Measurements from ENCODE around the gene STARD13.
"Not testable (repeated sequence)": the region's sequence is repeated elsewhere in the genome, so short reads cannot be mapped to it uniquely, and the experiment has no call there.

Gene STARD13

DNA sequence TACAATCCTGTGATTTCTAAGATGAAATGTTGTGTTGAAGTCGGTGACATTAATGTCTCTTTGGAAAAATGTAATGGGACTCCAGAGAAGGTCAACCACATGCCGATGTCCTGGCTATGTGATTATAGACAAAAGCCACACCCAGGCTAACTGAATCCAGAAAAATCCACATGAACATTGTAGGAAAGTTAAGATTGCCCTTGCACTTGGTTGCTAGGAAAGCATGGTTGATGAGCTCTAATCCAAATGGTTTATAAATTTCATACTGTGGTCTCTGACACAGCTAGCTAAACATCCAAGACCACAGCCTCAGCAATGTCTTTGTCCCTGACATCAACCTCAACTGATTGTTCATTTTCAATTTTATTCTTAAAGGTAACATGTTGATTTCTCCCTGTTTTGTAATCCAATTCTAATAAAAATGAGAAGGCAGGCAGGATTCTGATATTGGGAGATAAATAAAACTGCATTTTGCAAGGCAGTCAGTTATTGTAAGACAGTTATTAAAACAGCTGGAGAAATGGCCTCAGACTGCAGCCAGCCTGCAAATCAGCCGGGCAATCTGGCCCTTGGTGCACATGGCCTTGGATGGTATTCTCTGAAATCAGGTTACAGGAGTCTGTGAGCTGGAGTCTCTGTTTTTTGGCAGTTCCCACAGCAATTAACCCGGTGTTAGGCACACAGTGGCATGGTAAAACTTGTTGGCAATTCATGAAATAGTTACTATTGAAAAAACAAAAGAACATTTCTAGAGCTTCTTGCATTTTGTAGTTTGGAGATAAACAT lies 93.9 kb downstream of the STARD13 start:
- DNase-seq = no peak

DNA sequence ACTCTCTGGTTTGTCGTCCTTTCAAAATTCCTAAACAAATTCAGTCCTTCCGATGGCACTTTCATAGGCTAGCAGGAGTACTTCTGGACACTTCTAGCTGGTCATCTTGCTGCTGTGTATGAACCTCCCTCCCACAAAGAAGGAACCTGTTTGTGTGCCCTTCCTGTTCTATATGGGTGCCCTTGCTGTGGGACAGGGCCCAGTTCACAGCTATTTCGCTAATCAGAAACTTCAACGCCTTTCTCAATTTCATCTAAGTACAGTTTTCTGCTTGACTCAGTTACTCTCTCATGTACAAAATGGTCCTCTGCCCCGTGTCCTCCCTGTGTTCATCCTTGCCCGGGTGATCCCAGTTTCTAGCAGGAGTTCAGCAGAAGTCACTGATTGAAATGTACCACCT lies 96.1 kb downstream of the STARD13 start:
- DNase-seq = no peak

DNA sequence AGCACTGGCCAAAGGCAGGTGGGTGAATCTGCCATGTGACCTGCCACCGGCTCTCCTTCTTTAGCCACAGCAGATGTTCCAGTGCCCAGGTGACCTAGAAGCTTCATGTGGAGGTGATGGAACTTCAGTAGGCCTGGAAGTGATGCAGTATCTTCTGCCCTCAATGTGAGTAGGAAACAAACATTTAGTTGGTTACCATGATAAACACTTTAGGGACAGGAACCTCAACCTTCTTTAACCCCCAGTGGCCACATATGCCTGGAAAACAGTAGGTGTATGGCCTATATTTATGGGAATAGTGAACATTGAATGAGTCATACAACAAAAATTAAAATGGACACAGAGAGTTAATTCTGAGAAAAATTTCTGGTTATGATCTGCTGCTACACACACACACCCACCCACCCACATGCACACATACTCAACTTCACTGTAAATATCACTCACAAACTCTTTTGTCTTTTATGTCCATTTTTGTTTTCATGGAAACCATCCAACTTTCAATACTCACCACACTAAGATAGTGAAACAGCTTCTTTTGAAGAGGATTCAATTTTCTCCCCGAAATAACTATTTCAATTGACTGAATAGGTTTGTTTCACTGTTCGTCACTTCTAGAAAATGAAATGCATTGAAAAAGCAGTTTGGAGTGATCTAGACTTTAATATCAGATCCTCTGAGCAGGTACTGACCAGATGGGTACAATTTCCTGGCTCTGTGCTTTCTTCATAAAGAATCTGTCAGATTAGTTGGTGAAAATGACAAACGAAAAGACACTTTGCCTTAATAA lies 97.3 kb downstream of the STARD13 start:
- DNase-seq = peak; percentile 21

DNA sequence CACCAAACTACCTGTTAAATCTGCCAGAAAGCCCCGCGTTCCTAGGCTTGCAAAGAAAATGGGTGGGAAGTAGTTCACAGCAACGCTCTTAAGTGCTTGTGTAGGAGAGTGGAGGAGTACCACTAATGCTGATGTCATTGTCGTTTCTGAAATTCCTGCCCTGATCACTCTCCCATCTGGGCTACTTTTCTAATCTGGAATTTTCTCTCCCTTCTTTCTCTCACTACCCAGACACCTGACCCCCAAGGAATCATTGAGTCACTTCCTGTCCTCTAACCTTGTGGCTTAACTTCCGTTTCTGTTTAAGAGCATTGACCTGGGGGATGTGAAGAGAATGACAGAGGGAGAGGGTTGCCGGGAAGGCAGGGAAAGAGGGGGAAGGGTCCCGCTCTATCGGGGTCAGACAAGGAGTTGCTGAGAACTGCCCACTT lies 98.7 kb downstream of the STARD13 start:
- DNase-seq = peak; percentile 42

DNA sequence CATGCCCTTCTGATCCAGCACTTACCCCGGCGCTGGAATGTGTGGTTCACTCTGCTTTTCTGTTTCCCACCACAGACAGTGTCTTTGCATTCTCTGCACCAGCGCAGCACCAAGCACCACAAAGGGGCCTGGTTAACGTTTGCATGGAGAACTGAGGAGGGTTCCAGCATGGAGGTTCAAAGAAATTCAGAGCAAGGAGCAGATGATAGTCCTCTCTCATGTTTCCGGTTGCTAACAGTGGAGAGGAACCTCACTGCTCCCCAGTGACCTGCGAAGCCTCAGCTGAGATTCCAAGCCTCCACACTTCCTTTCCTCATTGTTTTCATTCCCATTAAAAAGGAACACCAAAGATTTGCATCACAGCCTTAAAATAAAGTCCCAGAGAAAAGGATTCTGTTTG lies 99.7 kb downstream of the STARD13 start:
- no peak for DNase-seq

DNA sequence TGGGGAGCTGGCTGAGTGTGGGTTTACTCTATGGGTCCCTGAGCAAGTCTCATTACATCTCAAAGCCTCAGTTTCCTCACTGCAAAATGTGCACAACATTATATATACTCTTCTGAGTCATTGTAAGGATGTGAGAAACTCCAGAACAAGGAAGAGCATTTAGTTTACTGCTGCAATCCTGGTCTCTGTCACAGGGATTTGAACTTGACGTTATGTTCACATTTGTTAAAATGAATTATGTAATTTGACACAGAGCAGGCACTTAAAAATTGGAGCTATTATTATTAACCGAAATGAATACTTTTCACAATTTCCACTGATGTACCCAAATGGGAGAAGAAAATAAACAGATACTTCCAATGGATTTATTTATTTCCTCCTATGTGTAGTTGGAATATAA lies 101.0 kb downstream of the STARD13 start:
- DNase-seq = no peak

DNA sequence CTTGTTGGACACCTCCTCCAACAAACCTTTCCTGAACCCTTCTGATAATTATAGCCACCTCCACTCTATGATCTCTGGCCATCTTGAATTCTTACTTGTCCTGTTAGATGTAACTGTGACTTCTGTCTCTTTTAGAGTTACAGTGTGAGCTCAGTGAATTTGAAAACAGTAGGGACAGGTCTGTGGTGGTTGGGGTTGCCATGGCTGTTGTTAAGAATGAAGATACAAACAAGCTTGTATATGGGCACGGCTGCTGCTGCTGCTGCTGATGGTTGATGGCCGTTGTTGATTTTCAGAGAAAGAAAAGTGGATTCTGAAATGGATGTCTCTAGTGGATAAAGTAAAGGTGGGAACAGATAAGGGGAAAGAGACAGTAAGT lies 101.5 kb downstream of the STARD13 start:
- no peak for DNase-seq

DNA sequence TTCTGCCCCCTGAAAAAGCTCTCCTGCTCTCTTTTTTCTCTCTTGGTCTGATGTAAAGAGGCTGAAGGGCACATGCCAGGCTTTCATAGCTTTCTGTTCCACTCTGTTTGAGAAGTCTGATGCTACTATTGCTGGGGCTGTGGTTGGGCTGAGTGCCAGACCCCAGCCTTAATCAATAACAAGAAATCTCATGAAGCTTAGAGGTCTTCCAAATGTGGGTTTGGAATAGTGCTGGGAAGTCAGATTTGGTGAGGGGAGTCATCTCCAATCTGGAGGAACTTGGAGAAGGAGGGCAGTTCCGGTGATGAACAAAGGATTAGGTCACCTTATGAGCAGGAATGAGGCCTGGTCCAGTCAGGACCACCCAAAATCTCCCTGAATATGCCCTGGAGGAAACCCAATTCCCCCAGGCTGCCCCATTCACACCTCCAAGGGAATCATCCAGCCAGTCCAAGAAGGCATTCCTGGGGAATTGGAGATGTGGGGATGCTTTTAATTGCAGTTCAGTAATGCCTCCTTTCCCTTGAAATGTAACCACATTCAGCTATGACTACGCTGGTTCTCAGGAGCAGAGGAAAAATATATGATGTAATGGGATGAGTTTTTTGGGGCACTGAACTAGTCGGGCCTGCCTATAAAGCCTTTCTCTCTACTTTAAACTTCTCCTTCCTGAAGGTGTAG lies 102.0 kb downstream of the STARD13 start:
- no peak for DNase-seq

DNA sequence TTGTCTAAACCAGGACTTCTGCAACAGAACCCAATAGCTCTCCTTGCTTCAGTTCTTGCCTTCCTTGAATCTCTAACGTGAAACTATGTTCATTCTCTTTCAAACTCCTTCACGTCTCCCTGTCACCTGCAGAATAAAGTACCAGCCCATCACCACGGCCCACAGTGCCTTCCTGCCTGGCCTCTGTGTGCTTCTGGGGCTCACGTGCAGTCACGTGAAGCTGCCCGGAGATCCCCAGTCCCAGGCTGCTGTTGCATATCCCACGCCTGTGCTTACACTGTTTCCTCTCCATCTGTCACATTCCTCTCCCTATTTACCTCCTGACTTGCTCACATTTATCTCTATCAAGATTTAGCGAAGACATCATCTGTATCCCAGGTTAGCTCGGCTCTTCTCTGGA lies 102.8 kb downstream of the STARD13 start:
- DNase-seq = no peak

DNA sequence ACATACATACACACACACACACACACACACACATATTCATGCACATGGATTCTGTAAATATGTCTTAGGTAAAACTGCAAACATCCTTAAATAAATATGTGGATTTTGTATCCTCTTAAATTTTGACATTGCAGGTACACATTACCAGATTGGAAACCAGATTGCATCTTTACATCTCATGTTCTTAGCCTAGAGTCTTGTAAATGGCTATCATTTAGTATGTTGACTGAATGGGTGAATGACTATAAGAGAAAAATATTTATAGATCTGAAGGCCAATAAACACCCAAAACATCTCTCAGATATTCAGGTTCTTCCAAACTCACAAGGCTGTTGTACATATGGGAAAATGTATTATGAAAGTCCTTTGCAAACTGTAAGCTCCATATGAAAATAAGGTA lies 104.3 kb downstream of the STARD13 start:
- no peak for DNase-seq

DNA sequence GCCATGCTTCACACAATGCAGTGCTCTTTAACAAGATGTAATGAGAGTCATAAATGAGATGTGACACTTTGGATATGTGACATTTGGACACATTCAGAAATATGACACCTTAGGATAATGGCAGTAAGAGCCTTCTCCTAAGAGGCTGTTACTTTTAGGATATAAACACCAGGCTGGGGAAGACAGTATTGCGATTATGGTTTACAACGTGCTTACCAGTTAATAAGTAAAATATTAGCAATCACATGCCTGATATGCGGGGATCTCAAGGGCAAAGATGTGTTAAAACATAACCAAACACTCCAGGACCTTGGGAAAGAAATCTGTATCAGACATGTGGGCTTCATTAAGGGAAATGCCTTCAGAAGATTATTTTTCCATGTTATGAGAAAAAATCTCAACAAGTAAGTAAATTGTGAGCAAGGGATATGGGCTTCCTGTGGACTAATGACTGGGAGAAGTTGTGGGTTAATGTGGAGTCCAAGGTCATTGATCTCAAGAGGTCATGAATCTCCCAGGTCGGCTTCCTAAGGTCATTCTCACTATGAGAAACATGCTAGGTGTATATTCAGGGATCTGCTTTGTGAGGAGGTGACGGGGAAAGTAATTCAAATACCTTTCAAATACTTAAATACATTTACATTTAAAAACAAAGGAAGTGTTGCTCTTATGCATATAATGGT lies 105.3 kb downstream of the STARD13 start:
- DNase-seq = no peak

DNA sequence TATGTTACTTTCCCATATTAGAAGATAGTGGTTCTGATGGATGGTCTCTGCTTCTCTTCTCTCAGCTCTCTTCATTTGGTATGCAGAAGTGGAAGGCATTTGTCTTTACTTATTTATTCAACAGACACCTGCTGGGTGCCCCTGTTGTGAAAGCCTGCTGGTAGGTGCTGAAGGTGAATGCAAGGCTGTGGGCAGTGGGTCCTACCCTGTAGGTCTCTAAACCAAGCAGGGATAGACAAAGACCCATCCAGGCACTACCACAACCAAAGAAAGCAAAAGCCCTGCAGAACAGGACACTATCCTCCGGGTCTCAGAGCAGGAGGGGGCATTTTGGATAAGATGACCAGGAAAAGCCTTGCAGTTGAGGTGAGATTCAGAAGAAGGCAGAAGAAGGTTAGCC lies 106.1 kb downstream of the STARD13 start:
- no peak for DNase-seq

DNA sequence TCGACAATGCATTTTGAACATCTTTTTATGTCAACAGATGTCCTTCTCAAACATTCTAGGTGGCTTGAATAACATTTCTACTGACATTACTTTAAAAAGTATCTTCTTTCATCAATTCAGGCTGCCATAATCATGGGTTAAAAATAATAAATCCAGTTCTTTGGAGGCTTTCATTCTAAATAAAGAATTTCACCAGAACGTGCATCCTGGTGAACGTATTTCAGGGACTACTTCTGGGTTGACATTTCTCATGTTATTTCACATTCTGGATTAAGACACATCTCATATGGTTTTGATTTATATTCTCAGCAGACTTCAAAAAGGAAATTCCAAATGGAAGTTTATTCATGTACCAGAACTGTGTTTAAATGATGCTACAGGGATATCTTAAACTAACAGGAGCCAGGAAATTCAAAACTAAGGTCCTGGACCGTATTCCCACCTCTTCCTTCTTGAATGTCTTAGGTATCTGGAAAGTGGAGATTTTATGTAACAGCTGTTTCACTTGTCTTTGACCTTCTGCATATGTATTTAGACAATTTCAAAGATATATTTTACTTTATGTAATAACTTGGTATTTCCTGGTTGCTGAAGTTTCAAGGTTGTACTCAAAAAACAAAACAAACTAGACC lies 107.2 kb downstream of the STARD13 start:
- no peak for DNase-seq

DNA sequence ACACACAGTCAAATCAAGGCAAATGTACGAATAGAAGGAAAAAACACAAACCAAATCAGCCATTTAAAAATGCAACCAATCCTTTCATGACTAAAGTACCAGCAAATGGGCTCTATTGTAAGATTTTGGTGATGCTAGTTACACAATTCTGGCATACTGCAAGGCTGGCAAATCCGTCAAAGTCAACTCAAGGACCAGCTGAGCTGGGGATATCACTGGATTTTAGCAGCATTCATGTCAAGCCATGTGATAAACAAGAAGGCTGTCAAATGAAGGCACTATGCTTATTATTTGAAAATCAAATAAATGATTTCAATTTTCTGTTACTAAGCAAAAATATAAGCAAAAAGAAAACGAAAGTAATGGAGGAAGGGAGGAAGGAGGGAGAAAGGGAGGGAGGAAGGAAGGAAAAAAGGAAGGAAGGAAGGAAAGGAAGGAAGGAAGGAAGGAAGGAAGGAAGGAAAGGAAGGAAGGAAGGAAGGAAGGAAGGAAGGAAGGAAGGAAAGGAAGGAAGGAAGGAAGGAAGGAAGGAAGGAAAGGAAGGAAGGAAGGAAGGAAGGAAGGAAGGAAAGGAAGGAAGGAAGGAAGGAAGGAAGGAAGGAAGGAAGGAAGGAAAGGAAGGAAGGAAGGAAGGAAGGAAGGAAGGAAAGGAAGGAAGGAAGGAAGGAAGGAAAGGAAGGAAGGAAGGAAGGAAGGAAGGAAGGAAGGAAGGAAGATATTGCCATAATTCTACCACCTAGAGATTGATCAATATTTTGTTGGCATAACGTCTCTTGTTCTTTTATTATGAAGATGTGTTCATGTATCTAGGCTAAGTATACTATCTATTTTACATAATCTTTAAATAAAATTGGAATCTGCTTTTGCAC lies 108.0 kb downstream of the STARD13 start:
- DNase-seq = not testable (repeated sequence)

DNA sequence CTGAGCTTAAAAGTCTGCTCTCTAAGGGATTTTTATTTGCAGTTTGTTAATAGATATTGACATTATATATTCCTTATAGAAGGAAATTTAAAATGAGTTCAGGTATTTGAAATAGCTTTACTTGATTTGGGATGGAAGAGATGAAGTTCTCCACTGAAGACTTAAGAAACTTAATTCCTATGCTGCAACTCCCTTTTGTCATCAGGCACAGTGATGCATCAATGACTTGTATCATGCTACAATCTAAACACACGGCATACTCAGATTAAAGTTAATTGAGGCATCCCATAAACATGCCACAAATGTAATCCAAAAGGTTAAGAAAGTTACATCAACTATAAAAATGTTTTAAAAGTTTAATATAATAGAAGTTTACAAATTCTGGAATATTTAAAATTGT lies 109.0 kb downstream of the STARD13 start:
- DNase-seq = no peak

DNA sequence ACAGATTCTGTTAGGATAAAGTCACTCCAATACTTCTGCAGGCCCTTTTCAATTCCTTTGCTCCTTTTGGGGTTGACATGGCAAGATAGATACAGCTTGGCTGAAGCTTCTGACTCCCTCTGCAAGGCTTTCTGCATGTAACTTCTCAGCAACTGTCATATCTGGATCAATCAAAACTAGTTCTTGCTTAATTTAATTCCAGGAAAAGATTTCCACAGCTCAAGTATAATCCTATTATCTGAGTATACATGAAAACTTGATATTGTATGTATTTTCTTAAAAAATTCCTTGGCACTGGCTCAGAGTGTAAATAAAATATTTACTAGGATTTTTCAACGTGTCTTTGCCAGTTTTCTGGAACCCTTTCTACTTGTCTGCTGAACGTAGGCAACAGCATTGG lies 109.6 kb downstream of the STARD13 start:
- no peak for DNase-seq

DNA sequence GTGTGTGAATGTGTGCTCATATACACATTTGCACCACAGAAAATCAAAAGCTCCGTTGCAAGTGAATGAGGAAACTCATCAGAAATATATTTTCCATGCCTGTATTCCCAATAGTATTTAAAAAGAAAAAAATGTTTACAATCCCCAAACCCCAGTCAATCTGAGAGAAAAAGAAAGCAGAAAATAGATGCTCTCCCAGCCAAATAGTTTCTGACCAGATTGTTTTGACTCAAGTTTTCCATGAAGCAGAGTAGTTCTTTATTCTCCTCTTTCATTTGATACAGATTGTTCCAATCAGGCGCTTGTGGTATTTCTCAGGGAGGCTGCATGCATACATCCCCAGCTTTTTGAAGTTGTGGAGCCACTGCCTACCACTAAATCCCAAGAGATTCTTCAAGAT lies 110.6 kb downstream of the STARD13 start:
- no peak for DNase-seq

DNA sequence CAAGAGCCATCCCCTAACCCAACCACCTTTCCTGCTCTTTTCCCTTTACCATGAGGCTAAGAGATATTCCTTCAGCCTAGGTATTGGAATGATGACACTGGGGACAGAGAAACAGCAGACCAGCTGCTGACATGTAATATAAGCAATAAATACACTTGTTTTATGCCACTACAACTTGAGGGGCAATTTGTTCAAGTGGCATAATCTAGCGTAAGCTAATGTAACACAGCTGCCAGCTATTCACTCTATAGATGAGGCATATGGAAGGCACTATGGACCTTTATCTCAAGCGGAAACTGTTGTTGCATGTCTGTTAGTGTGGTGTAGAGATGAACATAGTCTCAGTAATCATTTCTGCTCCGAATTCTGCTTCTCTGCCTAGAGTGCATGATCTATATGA lies 111.1 kb downstream of the STARD13 start:
- DNase-seq = no peak

DNA sequence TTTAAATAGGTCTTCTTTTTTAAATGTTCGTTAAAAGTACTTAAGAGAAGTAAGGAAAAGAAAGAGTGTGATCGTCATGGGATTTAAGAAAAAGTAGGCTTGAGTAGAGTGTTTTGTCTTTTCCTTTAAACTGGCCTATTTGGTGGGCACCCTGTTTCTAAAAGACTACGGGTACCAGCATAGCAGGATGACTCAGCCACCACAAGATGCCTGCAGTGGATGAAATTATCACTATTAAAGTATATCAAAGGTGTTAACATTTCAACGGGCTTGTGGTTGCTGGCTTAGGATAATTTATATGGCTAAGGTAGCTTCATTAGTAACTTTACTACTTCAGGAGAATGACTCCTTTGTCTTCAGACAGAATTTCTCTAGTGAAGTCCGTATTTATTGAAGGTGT lies 112.6 kb downstream of the STARD13 start:
- DNase-seq = no peak

DNA sequence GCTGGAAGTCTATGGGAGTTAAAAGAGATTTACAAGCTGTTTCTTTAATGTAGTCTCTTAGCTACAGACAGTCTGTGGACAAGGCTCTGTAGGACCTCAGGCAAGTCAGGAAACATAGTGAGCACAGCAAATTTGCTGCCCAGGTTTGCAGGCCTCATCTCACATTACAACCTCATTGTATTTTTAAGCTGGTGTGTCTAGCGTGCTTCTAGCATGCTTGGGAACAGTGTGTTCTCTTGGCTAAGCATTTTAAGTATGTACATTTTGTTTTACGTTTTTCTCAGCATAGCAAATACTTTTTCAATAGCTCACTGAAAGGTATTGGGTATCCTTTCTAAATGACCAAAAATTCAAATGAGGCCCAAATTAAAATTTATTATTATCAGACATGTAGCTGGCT lies 113.2 kb downstream of the STARD13 start:
- no peak for DNase-seq

DNA sequence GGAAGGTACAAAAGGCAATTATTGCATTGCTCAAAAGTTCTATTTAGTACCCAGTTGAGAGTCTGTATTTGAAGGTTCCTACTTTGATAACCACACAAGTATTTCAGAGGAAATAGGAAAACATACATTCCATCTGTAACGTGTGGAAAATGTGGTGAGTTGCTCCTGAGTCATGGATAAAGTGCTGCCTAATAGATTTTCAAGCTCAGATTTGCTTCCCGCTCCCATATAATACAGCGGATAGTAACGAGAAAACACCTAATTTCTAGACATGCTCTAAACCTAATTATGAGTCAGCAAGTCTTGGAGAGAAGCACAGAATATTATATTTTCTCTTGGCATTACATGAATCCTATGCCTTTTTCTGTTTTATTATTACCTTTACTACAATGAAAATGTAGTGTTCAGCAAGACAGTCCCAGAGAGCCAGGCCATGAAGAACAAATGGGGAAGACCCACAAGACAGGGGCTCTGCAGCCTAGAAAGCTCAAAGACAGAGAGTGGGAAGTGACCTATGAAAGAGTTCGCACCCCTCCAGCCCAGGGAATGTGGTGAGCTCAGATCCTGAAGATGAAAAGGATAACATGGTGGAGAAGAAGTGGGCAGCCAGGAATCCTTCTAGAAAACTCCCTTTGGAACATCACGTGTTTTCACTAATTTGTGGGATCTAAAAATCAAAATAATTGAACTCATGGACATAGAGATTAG lies 116.1 kb downstream of the STARD13 start:
- DNase-seq = no peak

Measured in activated CD4-positive, alpha-beta T cell treated with anti-CD3 and anti-CD28 coated beads, Interleukin-10, Interleukin-2, amounts not matched to agents 100 ng/mL and 50 ng/mL, durations not matched to agents 16 hours and 8 hours (primary cell).